Fibroblast of lung (primary cell): ENCODE data around the gene VSIG4. TPM values are rescaled to one million over a fixed set of nuclear protein-coding genes. Genes with fewer than 3 reads are reported as not detected.
"Not testable (repeated sequence)": the region's sequence is repeated elsewhere in the genome, so short reads cannot be mapped to it uniquely, and the experiment has no call there.

Experiments
- DNase-seq, 2 donors: peaks; one replicate each; pipeline versions ENCODE4 v3.0.0 to v3.0.0-alpha.2; 2010; ENCODE audit warnings: low read depth in 2 of 2
- H2AFZ ChIP-seq: 2 replicates; pipeline ENCODE4 v1.5.1; 2012; ENCODE audit warnings: low read length, control low read depth, inconsistent platforms
- H3K27ac ChIP-seq: 2 replicates; pipeline ENCODE4 v1.5.1; 2011; ENCODE audit warnings: low read length, control low read depth; ENCODE audit not compliant: insufficient read depth
- H3K27me3 ChIP-seq: 2 replicates; pipeline ENCODE4 v1.5.1; 2011; ENCODE audit warnings: mild to moderate bottlenecking, low read length; ENCODE audit not compliant: control insufficient read depth, insufficient read depth
- H3K36me3 ChIP-seq: 2 replicates; pipeline ENCODE4 v1.5.1; 2011; ENCODE audit warnings: low read length; ENCODE audit not compliant: control insufficient read depth, insufficient read depth
- H3K4me1 ChIP-seq: 2 replicates; pipeline ENCODE4 v1.5.1; 2011; ENCODE audit warnings: low read length; ENCODE audit not compliant: control insufficient read depth, insufficient read depth; ENCODE audit errors: extremely low read depth
- H3K4me2 ChIP-seq: 2 replicates; pipeline ENCODE4 v1.5.1; 2011; ENCODE audit warnings: low read length, control low read depth; ENCODE audit not compliant: insufficient read depth; ENCODE audit errors: extremely low read depth
- H3K4me3 ChIP-seq, 4 experiments: fragments of 200-600 bp in 1 of 4; sonication (generic) in 1 of 4; replicated peaks in 1 of 4; 2 replicates each; pipeline ENCODE4 v1.5.1; 2011 to 2016; ENCODE audit warnings: low read length in 4 of 4, low read depth in 3 of 4, mild to moderate bottlenecking in 3 of 4, control low read depth in 2 of 4, inconsistent platforms in 1 of 4, mixed read lengths in 1 of 4; ENCODE audit not compliant: insufficient read depth in 1 of 4; ENCODE audit errors: control extremely low read depth in 1 of 4
- H3K79me2 ChIP-seq: 2 replicates; pipeline ENCODE4 v1.5.1; 2012; ENCODE audit warnings: mild to moderate bottlenecking, low read length, inconsistent platforms; ENCODE audit not compliant: control insufficient read depth, insufficient read depth
- H3K9ac ChIP-seq: 2 replicates; pipeline ENCODE4 v1.5.1; 2011; ENCODE audit warnings: mild to moderate bottlenecking, low read length, control low read depth; ENCODE audit not compliant: insufficient read depth
- H3K9me3 ChIP-seq: 2 replicates; pipeline ENCODE4 v1.5.1; 2012; ENCODE audit warnings: low read depth, low read length; ENCODE audit not compliant: control insufficient read depth, insufficient read depth
- H4K20me1 ChIP-seq: 2 replicates; pipeline ENCODE4 v1.5.1; 2011; ENCODE audit warnings: low read length; ENCODE audit not compliant: control insufficient read depth, insufficient read depth; ENCODE audit errors: extremely low read depth
- EZH2 ChIP-seq: IDR thresholded peaks from 2 replicates; pipeline ENCODE4 v1.5.1; 2012; ENCODE audit warnings: low read length, control low read depth, mild to moderate bottlenecking; ENCODE audit errors: missing control alignments
- polyA plus RNA-seq, 2 donors: library from polyadenylated mRNA; depleted of rRNA in 1 of 2; stranded (reverse) in 1 of 2; unstranded in 1 of 2; fragments of >200 nt; gene quantifications; 2 replicates each; pipeline ENCODE4 v1.2.1, GENCODE V29; 2011 to 2012; ENCODE audit warnings: missing spikeins in 1 of 2
- total RNA-seq: library from RNA; depleted of rRNA; stranded (reverse); fragments of >200 nt; gene quantifications from 2 replicates; pipeline ENCODE4 v1.2.1, GENCODE V29; 2014
- TF ChIP-seq, protein P1 (sequence below), 2 donors: IDR thresholded peaks in 1 of 2; conservative IDR thresholded peaks in 1 of 2; 1 replicate in 1 of 2; 2 replicates in 1 of 2; pipeline ENCODE4 v1.5.1; 2011 to 2012; ENCODE audit warnings: low read length in 2 of 2, control low read depth in 1 of 2, inconsistent platforms in 1 of 2, low read depth in 1 of 2, mild to moderate bottlenecking in 1 of 2

The VSIG4 gene
- total and polyA plus RNA-seq, 2 donors (not counting 1 experiment from before 2014, with no cell fraction given): not detected

GRCh38 chrX:65987811-65988210 is 52.1 kb downstream of the VSIG4 start:
- H3K4me1 ChIP-seq: no peaks in the 10 kb centered on the region

DNA sequence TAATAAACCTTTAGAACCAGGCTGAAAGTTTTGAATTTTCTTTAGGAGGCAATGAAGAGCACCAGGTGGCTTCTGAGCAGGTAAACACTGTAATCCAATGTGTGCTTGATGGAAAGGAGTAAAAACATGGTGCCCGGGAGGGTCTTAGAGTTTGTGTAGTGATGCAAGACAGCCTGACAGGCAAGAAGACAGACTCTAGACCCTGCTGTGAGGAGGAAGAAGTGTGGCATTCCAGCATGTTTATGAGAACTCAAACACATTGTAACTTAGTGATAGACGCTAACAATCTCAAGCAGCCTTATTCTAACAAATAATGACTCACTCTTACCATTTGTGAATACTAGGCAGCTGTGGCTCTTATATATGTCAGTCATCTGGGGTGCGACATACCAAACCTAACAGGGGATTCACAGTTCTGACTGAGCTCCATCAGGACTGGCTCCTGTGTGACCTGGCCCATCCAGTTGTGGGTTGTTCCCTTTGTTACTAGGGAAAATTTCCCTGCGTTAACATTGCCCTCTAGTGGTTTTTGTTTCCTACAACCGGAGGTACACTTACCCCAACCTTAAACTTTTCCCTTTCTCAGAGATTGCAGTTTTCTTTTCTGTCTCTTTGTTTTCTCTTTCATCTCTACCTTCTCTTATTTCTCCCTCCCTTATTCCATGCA is 53.8 kb downstream of the VSIG4 start:
- DNase-seq: peak; percentile 18 to 58
- no peak overlapping the region for H3K4me2 ChIP-seq
- H3K4me1 ChIP-seq: no peaks in the 10 kb centered on the region
- H4K20me1 ChIP-seq: no peaks in the 10 kb centered on the region
- H2AFZ ChIP-seq: no peak overlapping the region
- H3K27me3 ChIP-seq: no peaks in the 10 kb centered on the region
- no peaks in the 10 kb centered on the region for H3K9me3 ChIP-seq
- TF ChIP-seq, protein P1, sequence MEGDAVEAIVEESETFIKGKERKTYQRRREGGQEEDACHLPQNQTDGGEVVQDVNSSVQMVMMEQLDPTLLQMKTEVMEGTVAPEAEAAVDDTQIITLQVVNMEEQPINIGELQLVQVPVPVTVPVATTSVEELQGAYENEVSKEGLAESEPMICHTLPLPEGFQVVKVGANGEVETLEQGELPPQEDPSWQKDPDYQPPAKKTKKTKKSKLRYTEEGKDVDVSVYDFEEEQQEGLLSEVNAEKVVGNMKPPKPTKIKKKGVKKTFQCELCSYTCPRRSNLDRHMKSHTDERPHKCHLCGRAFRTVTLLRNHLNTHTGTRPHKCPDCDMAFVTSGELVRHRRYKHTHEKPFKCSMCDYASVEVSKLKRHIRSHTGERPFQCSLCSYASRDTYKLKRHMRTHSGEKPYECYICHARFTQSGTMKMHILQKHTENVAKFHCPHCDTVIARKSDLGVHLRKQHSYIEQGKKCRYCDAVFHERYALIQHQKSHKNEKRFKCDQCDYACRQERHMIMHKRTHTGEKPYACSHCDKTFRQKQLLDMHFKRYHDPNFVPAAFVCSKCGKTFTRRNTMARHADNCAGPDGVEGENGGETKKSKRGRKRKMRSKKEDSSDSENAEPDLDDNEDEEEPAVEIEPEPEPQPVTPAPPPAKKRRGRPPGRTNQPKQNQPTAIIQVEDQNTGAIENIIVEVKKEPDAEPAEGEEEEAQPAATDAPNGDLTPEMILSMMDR (conservative IDR thresholded peaks at IDR 0.05 in 1 of 2, IDR thresholded peaks at IDR 0.05 in 1 of 2; ENCODE audit: low read depth in 1 of 2, low read length in 2 of 2): peak; percentile 47 to 48
- TF ChIP-seq EZH2: no peak
- no peaks in the 10 kb centered on the region for H3K36me3 ChIP-seq
- H3K27ac ChIP-seq: no peak overlapping the region
- H3K4me3 ChIP-seq: no peak overlapping the region
- no peaks in the 10 kb centered on the region for H3K79me2 ChIP-seq
- no peak overlapping the region for H3K9ac ChIP-seq

More at GRCh38 chrX:65987811-65988210, 52.1 kb downstream of the VSIG4 start:
- Histone ChIP-seq H3K4me3 (no peak overlapping the region), H2AFZ (no peak overlapping the region), H3K9me3 (no peaks in the 10 kb centered on the region), H3K27me3 (no peaks in the 10 kb centered on the region), H3K79me2 (no peaks in the 10 kb centered on the region), H4K20me1 (no peaks in the 10 kb centered on the region), H3K27ac (no peak overlapping the region), H3K4me2 (no peak overlapping the region), H3K36me3 (no peaks in the 10 kb centered on the region), H3K9ac (no peak overlapping the region)
- DNase-seq: no peak
- TF ChIP-seq EZH2: no peak
- TF ChIP-seq, protein P1 (conservative IDR thresholded peaks at IDR 0.05 in 1 of 2, IDR thresholded peaks at IDR 0.05 in 1 of 2; ENCODE audit: low read depth in 1 of 2, low read length in 2 of 2): no peak

DNA sequence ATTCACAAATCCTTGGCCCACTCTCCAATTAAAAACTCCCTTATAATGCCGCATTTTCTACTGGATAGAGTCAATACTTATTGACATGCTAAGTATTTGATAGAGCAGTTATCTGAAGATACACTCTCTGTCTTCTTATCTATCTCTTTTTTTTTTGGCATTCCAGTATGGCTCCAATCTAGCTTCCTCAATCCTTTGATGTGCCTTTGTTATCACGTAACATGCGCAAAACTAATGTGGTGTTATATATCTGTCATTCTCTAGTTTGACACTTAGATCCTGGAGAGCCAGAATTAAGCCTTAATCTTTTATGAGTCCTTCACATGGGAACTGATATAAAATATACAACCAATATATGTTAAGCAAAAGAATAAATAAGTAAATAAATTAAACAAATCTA is 54.7 kb downstream of the VSIG4 start:
- Histone ChIP-seq H3K4me3 (no peak overlapping the region), H3K9me3 (no peaks in the 10 kb centered on the region), H3K4me2 (no peak overlapping the region), H2AFZ (no peak overlapping the region), H3K36me3 (no peaks in the 10 kb centered on the region), H3K27ac (no peak overlapping the region), H3K4me1 (no peaks in the 10 kb centered on the region), H3K9ac (no peak overlapping the region), H3K27me3 (no peaks in the 10 kb centered on the region), H3K79me2 (no peaks in the 10 kb centered on the region), H4K20me1 (no peaks in the 10 kb centered on the region)
- TF ChIP-seq, protein P1 (conservative IDR thresholded peaks at IDR 0.05 in 1 of 2, IDR thresholded peaks at IDR 0.05 in 1 of 2; ENCODE audit: low read depth in 1 of 2, low read length in 2 of 2): no peak
- no peak for TF ChIP-seq EZH2
- no peak for DNase-seq

GRCh38 chrX:65977161-65977560 is 62.7 kb downstream of the VSIG4 start:
- not testable (repeated sequence) for H3K79me2 ChIP-seq, H3K9me3 ChIP-seq, H2AFZ ChIP-seq, H3K9ac ChIP-seq, H3K27ac ChIP-seq, H3K4me1 ChIP-seq, H3K36me3 ChIP-seq, DNase-seq, H3K27me3 ChIP-seq, H4K20me1 ChIP-seq, H3K4me3 ChIP-seq, H3K4me2 ChIP-seq
